ENCODE data around the gene THSD4.
"Not testable (repeated sequence)": the region's sequence is repeated elsewhere in the genome, so short reads cannot be mapped to it uniquely, and the experiment has no call there.

The THSD4 gene

GRCh38 chr15:71124937-71125790 is 9.9 kb downstream of the THSD4 start:
- peak in 1 of 14 donors; percentile 13 for DNase-seq

GRCh38 chr15:71125831-71126450 is 10.7 kb downstream of the THSD4 start:
- no peak for DNase-seq

GRCh38 chr15:71127083-71127482 is 11.8 kb downstream of the THSD4 start:
- DNase-seq = no peak

- DNase-seq = not testable (repeated sequence)
These were observed 12.9 kb downstream of the THSD4 start for GRCh38 chr15:71128159-71128558.

GRCh38 chr15:71128939-71129562 is 13.8 kb downstream of the THSD4 start:
- no peak for DNase-seq

GRCh38 chr15:71129669-71130068 is 14.4 kb downstream of the THSD4 start:
- DNase-seq = no peak

GRCh38 chr15:71131601-71132362 is 16.5 kb downstream of the THSD4 start:
- no peak for DNase-seq

- DNase-seq = no peak
These were observed 18.6 kb downstream of the THSD4 start for GRCh38 chr15:71133747-71134472.

GRCh38 chr15:71136159-71136783 is 21.0 kb downstream of the THSD4 start:
- no peak for DNase-seq

- no peak for DNase-seq
These were observed 21.7 kb downstream of the THSD4 start for GRCh38 chr15:71136793-71137518.

GRCh38 chr15:71138473-71138872 is 23.2 kb downstream of the THSD4 start:
- no peak for DNase-seq

- no peak for DNase-seq
These were observed 24.0 kb downstream of the THSD4 start for GRCh38 chr15:71139241-71139640.

GRCh38 chr15:71141572-71141971 is 26.3 kb downstream of the THSD4 start:
- no peak for DNase-seq

- DNase-seq = no peak
These were observed 27.5 kb downstream of the THSD4 start for GRCh38 chr15:71142780-71143179.

GRCh38 chr15:71143373-71144310 is 28.4 kb downstream of the THSD4 start:
- no peak for DNase-seq

- DNase-seq = no peak
These were observed 30.4 kb downstream of the THSD4 start for GRCh38 chr15:71145648-71146047.

GRCh38 chr15:71146580-71146982 is 31.3 kb downstream of the THSD4 start:
- no peak for DNase-seq

GRCh38 chr15:71148048-71148447 is 32.8 kb downstream of the THSD4 start:
- no peak for DNase-seq

Measured in C1 segment of cervical spinal cord (tissue), 14 donors.